ACC112 (cell line): Measurements from ENCODE around the gene PPP1R16B.

ENCODE experiments used
- H2AFZ ChIP-seq: fragments of 200-600 bp; sonication (generic); one replicate; pipeline ENCODE4 v1.6.0; 2017; ENCODE audit warnings: antibody characterized with exemption, low read length; ENCODE audit not compliant: unreplicated experiment
- H3K27ac ChIP-seq: fragments of 200-600 bp; sonication (generic); 2 replicates; pipeline ENCODE4 v1.5.1; 2014; ENCODE audit warnings: low read depth, mild to moderate bottlenecking, antibody characterized with exemption, low read length, moderate library complexity
- H3K27me3 ChIP-seq: fragments of 200-600 bp; sonication (generic); 2 replicates; pipeline ENCODE4 v1.6.1; 2014; ENCODE audit warnings: mild to moderate bottlenecking, antibody characterized with exemption, low read length, moderate library complexity, mixed read lengths; ENCODE audit not compliant: insufficient read depth
- H3K36me3 ChIP-seq: fragments of 200-600 bp; sonication (generic); 2 replicates; pipeline ENCODE4 v1.6.1; 2016; ENCODE audit warnings: mild to moderate bottlenecking, antibody characterized with exemption, low read length, moderate library complexity, mixed read lengths; ENCODE audit not compliant: insufficient read depth
- H3K4me1 ChIP-seq: fragments of 200-600 bp; sonication (generic); one replicate; pipeline ENCODE4 v1.6.1; 2016; ENCODE audit warnings: low read length, mixed read lengths; ENCODE audit not compliant: insufficient read depth, unreplicated experiment, control insufficient read depth
- H3K4me3 ChIP-seq: fragments of 200-600 bp; sonication (generic); 2 replicates; pipeline ENCODE4 v1.5.1; 2014; ENCODE audit warnings: mild to moderate bottlenecking, low read depth, low read length
- H3K79me2 ChIP-seq: fragments of 200-600 bp; sonication (generic); one replicate; pipeline ENCODE4 v1.6.0; 2016; ENCODE audit warnings: low read length; ENCODE audit not compliant: control insufficient read depth, unreplicated experiment, insufficient read depth

PPP1R16B gene

DNA sequence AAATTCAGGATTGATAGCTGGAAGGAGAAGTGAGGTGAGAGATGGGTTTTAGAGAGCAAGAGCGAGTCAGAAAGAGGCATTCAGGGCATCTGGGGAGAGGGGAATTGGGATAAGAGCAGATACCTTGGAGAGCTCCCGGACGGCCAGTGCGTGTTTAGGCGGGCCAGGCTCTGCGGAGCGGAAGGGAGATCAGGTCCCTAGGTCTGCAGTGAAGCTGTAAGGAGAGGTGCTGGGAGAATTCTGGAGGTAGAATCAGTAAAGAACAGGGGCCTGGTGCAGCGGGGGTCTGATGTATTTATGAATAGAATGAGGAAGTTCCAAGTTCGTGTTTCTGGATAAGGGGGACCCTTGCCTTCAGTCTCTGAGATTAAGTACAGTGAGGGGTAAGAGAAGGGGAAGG is 73.4 kb downstream of the PPP1R16B start:
- Histone ChIP-seq H2AFZ (no peak overlapping the region), H3K27me3 (peaks cover 86% of the 10 kb centered on the region), H3K4me1 (peaks cover 12% of the 10 kb centered on the region), H3K4me3 (no peak overlapping the region), H3K36me3 (no peaks in the 10 kb centered on the region), H3K27ac (no peak overlapping the region), H3K79me2 (no peaks in the 10 kb centered on the region)

- Histone ChIP-seq H3K27ac (no peak overlapping the region), H2AFZ (no peak overlapping the region), H3K4me3 (no peak overlapping the region), H3K79me2 (no peaks in the 10 kb centered on the region), H3K4me1 (peaks cover 12% of the 10 kb centered on the region), H3K27me3 (peaks cover 66% of the 10 kb centered on the region), H3K36me3 (no peaks in the 10 kb centered on the region)
Observed at GRCh38 chr20:38880952-38881735, 75.6 kb downstream of the PPP1R16B start.

DNA sequence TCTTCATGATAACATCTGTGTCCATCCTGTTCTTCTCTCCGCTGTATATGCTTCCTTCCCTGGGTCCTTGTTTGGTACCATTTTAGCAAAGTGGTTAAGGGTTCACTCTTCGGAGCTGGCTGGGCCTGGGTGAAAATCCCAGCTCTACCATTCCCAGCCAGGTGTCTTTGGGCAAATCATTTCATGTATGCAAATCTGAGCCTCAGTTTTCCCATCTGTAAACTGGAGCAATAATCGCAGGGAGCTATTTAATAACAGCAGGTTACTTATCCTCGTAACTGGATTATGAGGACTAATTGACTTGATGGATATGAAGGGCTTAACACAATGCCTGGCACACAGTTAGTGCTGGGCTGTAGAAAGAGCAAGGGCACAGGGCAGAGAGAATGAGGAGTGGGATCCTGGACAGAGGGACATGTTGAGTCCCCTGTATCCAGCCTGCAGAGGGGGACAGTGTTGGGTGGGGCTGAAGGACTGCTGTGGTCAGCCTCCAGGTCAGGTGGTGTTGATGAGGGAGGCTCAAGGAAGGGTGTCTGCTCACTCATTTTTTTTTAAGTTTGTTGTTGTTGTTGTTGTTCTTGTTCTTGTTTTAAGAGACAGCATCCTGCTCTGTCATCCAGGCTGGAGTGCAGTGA is 76.4 kb downstream of the PPP1R16B start:
- Histone ChIP-seq H2AFZ (no peak overlapping the region), H3K36me3 (no peaks in the 10 kb centered on the region), H3K27me3 (peaks cover 58% of the 10 kb centered on the region), H3K4me1 (peaks cover 12% of the 10 kb centered on the region), H3K79me2 (no peaks in the 10 kb centered on the region), H3K4me3 (no peak overlapping the region), H3K27ac (no peak overlapping the region)

DNA sequence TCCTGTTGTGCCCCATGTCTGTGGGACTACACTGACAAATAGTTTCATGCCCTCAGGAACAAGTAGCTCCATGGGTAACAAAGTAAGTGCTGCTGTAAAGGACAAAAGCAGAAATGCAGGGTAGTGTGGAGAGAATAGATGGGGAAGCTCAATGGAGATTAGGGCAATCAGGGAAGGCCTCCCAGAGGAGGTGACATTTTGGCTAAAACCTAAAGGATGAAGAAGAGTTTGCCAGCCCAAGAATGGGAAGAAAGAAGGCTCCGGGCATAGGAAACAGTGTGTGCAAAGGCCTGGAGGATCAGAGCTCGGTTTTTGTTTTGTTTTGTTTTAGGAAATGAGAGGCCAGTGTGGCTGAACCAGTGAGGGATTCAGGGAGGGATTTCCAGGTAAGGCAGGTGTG is 77.1 kb downstream of the PPP1R16B start:
- Histone ChIP-seq H3K4me3 (no peak overlapping the region), H3K4me1 (peaks cover 12% of the 10 kb centered on the region), H3K79me2 (no peaks in the 10 kb centered on the region), H3K27me3 (peaks cover 55% of the 10 kb centered on the region), H3K36me3 (no peaks in the 10 kb centered on the region), H2AFZ (no peak overlapping the region), H3K27ac (no peak overlapping the region)

DNA sequence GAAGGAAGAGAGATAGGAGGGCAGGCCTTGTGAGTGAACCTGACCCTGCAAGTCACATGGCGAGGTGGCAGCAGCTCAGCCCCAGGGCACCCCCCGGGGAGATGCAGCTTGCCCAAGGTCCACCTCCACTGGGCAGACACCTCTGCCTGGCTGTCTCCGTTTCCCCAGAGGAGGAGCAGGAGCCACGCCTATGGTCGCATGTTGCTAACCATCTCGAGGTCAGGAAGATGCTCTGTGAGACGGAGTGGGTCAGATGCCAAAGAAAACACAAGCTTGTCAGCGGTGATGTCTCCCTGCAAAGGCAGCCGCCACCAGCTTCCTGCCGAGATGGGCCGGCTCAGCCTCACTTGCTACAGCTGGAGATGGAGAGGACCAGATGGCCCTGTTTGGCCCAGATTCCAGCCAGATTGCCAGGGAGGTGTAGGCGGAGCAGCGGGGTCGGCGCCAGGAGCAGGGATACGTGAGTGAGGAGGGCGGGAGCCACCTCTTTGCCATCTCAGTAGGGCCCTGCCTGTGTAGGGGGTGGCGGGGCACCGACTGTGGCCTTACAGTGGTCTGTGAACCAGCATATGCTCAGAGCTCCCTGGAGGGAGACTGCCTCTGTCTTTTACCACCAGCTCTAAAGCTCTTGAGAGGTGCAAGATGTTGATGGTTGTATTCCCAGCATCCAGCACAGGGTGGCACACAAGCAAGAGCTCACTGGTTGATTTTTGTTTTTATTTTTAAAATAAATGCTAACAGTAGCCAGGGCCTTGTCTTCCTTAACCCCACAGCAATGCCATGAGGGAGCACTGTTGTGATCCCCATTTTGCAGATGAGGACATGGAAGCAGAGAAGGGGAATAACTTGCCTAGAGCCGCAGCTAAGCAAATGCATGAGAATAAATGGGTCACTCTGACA is 77.8 kb downstream of the PPP1R16B start:
- peaks cover 47% of the 10 kb centered on the region for H3K27me3 ChIP-seq
- H3K36me3 ChIP-seq = no peaks in the 10 kb centered on the region
- H3K79me2 ChIP-seq = no peaks in the 10 kb centered on the region
- H3K4me1 ChIP-seq = peaks cover 12% of the 10 kb centered on the region
- H2AFZ ChIP-seq = no peak overlapping the region
- H3K27ac ChIP-seq = no peak overlapping the region
- no peak overlapping the region for H3K4me3 ChIP-seq

GRCh38 chr20:38883981-38884733 is 78.7 kb downstream of the PPP1R16B start:
- Histone ChIP-seq H3K4me1 (peaks cover 12% of the 10 kb centered on the region), H2AFZ (no peak overlapping the region), H3K4me3 (no peak overlapping the region), H3K36me3 (no peaks in the 10 kb centered on the region), H3K27ac (no peak overlapping the region), H3K27me3 (peaks cover 43% of the 10 kb centered on the region), H3K79me2 (no peaks in the 10 kb centered on the region)

GRCh38 chr20:38885357-38885756 is 79.9 kb downstream of the PPP1R16B start:
- Histone ChIP-seq H3K27ac (no peak overlapping the region), H2AFZ (no peak overlapping the region), H3K4me3 (no peak overlapping the region), H3K4me1 (peaks cover 12% of the 10 kb centered on the region), H3K36me3 (no peaks in the 10 kb centered on the region), H3K79me2 (no peaks in the 10 kb centered on the region), H3K27me3 (peaks cover 35% of the 10 kb centered on the region)

DNA sequence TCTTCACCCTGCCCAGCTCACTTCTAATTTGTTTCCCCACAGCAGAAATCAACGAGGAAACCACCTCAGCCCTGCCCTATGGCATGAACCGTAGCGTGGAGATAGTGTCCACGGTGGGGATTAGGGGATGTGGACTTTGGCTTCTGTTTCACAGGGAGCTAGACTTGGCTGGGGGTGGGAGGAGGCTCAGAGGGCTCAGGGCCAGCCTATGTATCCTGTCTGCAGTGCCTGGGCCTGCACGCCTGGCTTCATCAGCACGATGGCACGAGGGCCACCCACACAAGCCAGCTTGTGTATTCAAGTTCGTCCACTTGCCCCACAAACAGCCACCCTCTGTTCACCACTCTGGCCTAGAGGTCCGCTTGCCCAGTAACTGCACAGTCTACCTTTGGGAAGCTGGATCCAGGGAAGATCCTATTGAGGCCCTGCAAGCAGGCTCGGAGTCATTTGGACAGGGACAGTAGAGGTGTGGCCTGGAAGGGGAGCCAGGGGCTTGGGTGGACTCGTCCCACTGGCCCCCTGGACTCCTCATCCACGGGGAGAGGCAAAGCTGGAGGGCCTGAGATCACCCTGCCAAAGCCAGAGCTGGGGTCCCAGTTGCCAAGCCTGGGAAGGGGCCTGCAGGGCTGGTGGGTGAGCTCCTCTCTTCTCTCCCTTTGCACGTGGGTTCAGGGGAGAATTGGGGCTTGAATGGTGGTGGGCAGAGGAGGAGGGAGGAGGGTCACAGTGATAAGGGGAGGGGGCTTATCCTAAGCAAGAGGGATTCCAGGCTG is 82.7 kb downstream of the PPP1R16B start:
- Histone ChIP-seq H2AFZ (no peak overlapping the region), H3K27me3 (peaks cover 29% of the 10 kb centered on the region), H3K79me2 (no peaks in the 10 kb centered on the region), H3K36me3 (no peaks in the 10 kb centered on the region), H3K27ac (no peak overlapping the region), H3K4me1 (peaks cover 1% of the 10 kb centered on the region), H3K4me3 (no peak overlapping the region)

- Histone ChIP-seq H3K4me3 (no peak overlapping the region), H3K36me3 (no peaks in the 10 kb centered on the region), H2AFZ (no peak overlapping the region), H3K4me1 (no peaks in the 10 kb centered on the region), H3K27ac (no peak overlapping the region), H3K79me2 (no peaks in the 10 kb centered on the region), H3K27me3 (peaks cover 33% of the 10 kb centered on the region)
Observed at GRCh38 chr20:38889050-38889449, 83.6 kb downstream of the PPP1R16B start.
